ENCODE results near the gene ZNF568.

DNA sequence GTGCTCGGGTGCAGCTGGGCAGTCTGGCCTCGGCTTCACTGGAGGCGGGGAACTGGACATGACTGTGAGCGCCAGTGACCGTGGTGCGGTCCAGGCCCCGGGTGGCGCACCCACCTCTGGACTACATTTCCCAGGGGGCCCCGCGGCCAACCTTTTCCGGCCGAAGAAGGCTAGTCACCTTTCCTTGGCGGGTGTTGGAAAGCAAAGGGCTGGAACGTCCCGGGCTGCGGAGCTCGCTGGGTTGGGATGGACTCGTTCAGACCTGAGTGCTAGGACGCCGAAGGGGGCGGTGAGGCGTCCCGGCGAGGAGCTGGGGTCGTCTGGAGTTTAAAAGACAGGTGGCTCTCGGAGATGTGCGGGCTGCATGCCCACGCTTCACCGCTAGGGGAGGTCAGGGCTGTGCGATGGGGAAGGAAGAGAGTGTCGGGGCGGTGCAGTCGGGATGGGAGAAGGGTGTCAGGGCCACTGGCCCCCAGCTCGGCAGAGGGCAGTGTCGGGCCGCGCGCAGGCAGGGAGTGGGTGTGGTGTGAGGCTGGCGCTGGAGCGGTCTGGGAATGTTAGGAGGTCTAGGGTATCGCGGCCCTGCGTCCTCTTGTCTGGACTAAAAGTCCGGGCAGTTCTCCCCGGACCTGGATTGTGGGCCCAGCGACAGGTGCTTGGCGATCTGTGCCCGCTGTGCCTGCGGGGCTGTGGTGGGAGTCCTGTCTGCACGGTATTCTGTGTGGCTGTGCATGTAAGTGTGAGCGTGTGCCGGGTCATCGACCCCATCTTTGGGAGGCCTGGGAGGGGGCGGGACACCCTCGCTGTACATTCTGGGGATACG is 57.1 kb downstream of the ZNF568 start:
- TF ChIP-seq, protein P1, sequence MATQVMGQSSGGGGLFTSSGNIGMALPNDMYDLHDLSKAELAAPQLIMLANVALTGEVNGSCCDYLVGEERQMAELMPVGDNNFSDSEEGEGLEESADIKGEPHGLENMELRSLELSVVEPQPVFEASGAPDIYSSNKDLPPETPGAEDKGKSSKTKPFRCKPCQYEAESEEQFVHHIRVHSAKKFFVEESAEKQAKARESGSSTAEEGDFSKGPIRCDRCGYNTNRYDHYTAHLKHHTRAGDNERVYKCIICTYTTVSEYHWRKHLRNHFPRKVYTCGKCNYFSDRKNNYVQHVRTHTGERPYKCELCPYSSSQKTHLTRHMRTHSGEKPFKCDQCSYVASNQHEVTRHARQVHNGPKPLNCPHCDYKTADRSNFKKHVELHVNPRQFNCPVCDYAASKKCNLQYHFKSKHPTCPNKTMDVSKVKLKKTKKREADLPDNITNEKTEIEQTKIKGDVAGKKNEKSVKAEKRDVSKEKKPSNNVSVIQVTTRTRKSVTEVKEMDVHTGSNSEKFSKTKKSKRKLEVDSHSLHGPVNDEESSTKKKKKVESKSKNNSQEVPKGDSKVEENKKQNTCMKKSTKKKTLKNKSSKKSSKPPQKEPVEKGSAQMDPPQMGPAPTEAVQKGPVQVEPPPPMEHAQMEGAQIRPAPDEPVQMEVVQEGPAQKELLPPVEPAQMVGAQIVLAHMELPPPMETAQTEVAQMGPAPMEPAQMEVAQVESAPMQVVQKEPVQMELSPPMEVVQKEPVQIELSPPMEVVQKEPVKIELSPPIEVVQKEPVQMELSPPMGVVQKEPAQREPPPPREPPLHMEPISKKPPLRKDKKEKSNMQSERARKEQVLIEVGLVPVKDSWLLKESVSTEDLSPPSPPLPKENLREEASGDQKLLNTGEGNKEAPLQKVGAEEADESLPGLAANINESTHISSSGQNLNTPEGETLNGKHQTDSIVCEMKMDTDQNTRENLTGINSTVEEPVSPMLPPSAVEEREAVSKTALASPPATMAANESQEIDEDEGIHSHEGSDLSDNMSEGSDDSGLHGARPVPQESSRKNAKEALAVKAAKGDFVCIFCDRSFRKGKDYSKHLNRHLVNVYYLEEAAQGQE (IDR thresholded peaks at IDR 0.05; ENCODE audit: low read depth): no peak
- TF ChIP-seq, protein P2, sequence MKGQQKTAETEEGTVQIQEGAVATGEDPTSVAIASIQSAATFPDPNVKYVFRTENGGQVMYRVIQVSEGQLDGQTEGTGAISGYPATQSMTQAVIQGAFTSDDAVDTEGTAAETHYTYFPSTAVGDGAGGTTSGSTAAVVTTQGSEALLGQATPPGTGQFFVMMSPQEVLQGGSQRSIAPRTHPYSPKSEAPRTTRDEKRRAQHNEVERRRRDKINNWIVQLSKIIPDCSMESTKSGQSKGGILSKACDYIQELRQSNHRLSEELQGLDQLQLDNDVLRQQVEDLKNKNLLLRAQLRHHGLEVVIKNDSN (IDR thresholded peaks at IDR 0.05): no peak
- TF ChIP-seq, protein P3, sequence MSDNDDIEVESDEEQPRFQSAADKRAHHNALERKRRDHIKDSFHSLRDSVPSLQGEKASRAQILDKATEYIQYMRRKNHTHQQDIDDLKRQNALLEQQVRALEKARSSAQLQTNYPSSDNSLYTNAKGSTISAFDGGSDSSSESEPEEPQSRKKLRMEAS (IDR thresholded peaks at IDR 0.05): no peak
- TF ChIP-seq EP300 (IDR thresholded peaks at IDR 0.05; ENCODE audit: borderline replicate concordance): no peak
- no peak for TF ChIP-seq CEBPB (IDR thresholded peaks at IDR 0.05)
- TF ChIP-seq FOXM1 (IDR thresholded peaks at IDR 0.05; ENCODE audit: borderline replicate concordance, low read depth): no peak
- TF ChIP-seq TCF12 (IDR thresholded peaks at IDR 0.05; ENCODE audit: low read depth): no peak
- no peak for TF ChIP-seq YY1 (IDR thresholded peaks at IDR 0.05; ENCODE audit: low read depth)

Measured in Ishikawa (cell line).